K562 (cell line): Measurements from ENCODE around the gene CST6. TPM values are rescaled to one million over a fixed set of nuclear protein-coding genes. Genes with fewer than 3 reads are reported as not detected.
A peak's percentile ranks its signal among the peaks of the same experiment; 100 is the strongest.
"Not testable (repeated sequence)": the region's sequence is repeated elsewhere in the genome, so short reads cannot be mapped to it uniquely, and the experiment has no call there.

ENCODE experiments used
- ATAC-seq: fragments of 200-7000 bp; cut with Tn5 transposase; 3 replicates; pipeline ENCODE4 v1.9.1; 2020; ENCODE audit warnings: moderate library complexity
- BruUV-seq: library from RNA; stranded (reverse); fragments of 400-500 nt; replicated peaks from 2 replicates; lab custom pipeline; 2021; lab: Mats Ljungman, UMichigan
- CTCF ChIA-PET: fragments of 300-600 bp; formaldehyde crosslinking; extraction: SDS; loops from one replicate; lab custom pipeline; 2021; ENCODE audit warnings: low intra/inter-chr PET ratio; lab: Yijun Ruan, JAX
- POLR2A ChIA-PET: fragments of 300-600, 350-650 bp; sonication (Branson Sonifier 250); formaldehyde crosslinking; extraction: SDS; loops from one replicate; lab custom pipeline; 2021; ENCODE audit warnings: antibody characterized with exemption, inconsistent platforms; lab: Yijun Ruan, JAX
- DNase-seq, 4 experiments: peaks; one replicate each; pipeline versions ENCODE4 v3.0.0 to v3.0.0-alpha.2; 2011 to 2018; ENCODE audit warnings: low spot score in 3 of 4, mixed read lengths in 3 of 4; ENCODE audit errors: extremely low read depth in 1 of 4
- FAIRE-seq: peaks from 2 replicates; lab custom pipeline; 2011; peaks lifted over from hg19 to GRCh38; lab: Jason Lieb, UNC
- H2AFZ ChIP-seq: 2 replicates; pipeline ENCODE4 v1.6.0; 2011; ENCODE audit warnings: low read depth, low read length, control low read depth, inconsistent platforms
- H3K27ac ChIP-seq: fragments of 200-600 bp; 3 replicates; pipeline ENCODE4 v1.8.0; 2011; ENCODE audit warnings: low read depth, mild to moderate bottlenecking, control low read depth, inconsistent platforms, low read length, moderate library complexity, mixed read lengths; ENCODE audit errors: extremely low read depth
- H3K27me3 ChIP-seq, 2 experiments: fragments of 300-600 bp in 1 of 2; 2 replicates in 1 of 2; 3 replicates in 1 of 2; pipeline versions ENCODE4 v1.6.0 to v1.8.0; 2011; ENCODE audit warnings: inconsistent platforms in 2 of 2, low read length in 2 of 2, mild to moderate bottlenecking in 1 of 2, mixed read lengths in 1 of 2, moderate library complexity in 1 of 2; ENCODE audit not compliant: control insufficient read depth in 2 of 2, insufficient read depth in 2 of 2
- H3K36me3 ChIP-seq: fragments of 300-600 bp; 3 replicates; pipeline ENCODE4 v1.8.0; 2011; ENCODE audit warnings: mild to moderate bottlenecking, low read length, inconsistent platforms; ENCODE audit not compliant: control insufficient read depth, insufficient read depth
- H3K4me1 ChIP-seq, 2 experiments: fragments of 200-600 bp in 1 of 2; replicated peaks in 1 of 2; 2 replicates in 1 of 2; 3 replicates in 1 of 2; pipeline versions ENCODE4 v1.5.1 to v1.8.0; 2011; ENCODE audit warnings: inconsistent platforms in 2 of 2, low read length in 2 of 2, mild to moderate bottlenecking in 1 of 2, mixed read lengths in 1 of 2, moderate library complexity in 1 of 2; ENCODE audit not compliant: control insufficient read depth in 2 of 2, insufficient read depth in 2 of 2
- H3K4me2 ChIP-seq: 2 replicates; pipeline ENCODE4 v1.6.1; 2011; ENCODE audit warnings: low read length, control low read depth, inconsistent platforms, mixed read lengths; ENCODE audit not compliant: insufficient read depth
- H3K4me3 ChIP-seq: fragments of 200-600 bp; sonication (generic), shearing (Covaris generic); 2 replicates; pipeline ENCODE4 v1.5.1; 2016; ENCODE audit warnings: control low read depth, inconsistent platforms
- H3K79me2 ChIP-seq: fragments of 200-600 bp; 3 replicates; pipeline ENCODE4 v1.8.0; 2011; ENCODE audit warnings: low read length, inconsistent platforms; ENCODE audit not compliant: control insufficient read depth, insufficient read depth
- H3K9ac ChIP-seq, 2 experiments: 2 replicates each; pipeline versions ENCODE4 v1.6.0 to v1.6.1; 2011; ENCODE audit warnings: low read depth in 2 of 2, low read length in 2 of 2, control low read depth in 1 of 2, inconsistent platforms in 1 of 2, mild to moderate bottlenecking in 1 of 2, mixed read lengths in 1 of 2; ENCODE audit not compliant: insufficient read depth in 1 of 2
- H3K9me1 ChIP-seq: one replicate; pipeline ENCODE4 v1.6.0; 2011; ENCODE audit warnings: inconsistent platforms, mild to moderate bottlenecking, low read length, moderate library complexity; ENCODE audit not compliant: control insufficient read depth, insufficient read depth
- H3K9me3 ChIP-seq: replicated peaks from 2 replicates; pipeline ENCODE4 v1.5.1; 2011; ENCODE audit warnings: low read depth, low read length, inconsistent platforms; ENCODE audit not compliant: control insufficient read depth, insufficient read depth
- H4K20me1 ChIP-seq: replicated peaks from 2 replicates; pipeline ENCODE4 v1.6.1; 2011; ENCODE audit warnings: low read length, inconsistent platforms, mixed read lengths; ENCODE audit not compliant: control insufficient read depth, insufficient read depth
- NCOA2 ChIP-seq, 2 experiments: fragments of 450-650 bp; IDR thresholded peaks; 2 replicates each; pipeline ENCODE4 v1.6.1; 2018; ENCODE audit warnings: mild to moderate bottlenecking in 2 of 2, moderate library complexity in 1 of 2; ENCODE audit not compliant: partially characterized antibody in 2 of 2
- WGBS: fragments of 100-300 bp; shearing (Covaris generic); methylation state at CpG from one replicate; pipeline ENCODE4 v1.1.6; 2016; ENCODE audit warnings: low coverage, mixed read lengths; ENCODE audit not compliant: insufficient coverage; ENCODE audit errors: missing lambda C conversion rate; 5-methylcytosine and 5-hydroxymethylcytosine counted together
- in situ Hi-C: fragments of 300-500 bp; cut with MboI; formaldehyde crosslinking; loops from 4 replicates; pipeline ENCODE4 v1.15.0; 2018; ENCODE audit warnings: inconsistent platforms, mixed read lengths
- intact Hi-C: fragments of 100-400 bp; cut with micrococcal nuclease; formaldehyde crosslinking; loops from 2 replicates; pipeline ENCODE4 v1.14.2; 2022
- polyA plus RNA-seq, 8 experiments: library from polyadenylated mRNA; depleted of rRNA in 4 of 8; stranded (reverse) in 5 of 8; unstranded in 3 of 8; fragments of >200 nt; fragmentation: Nextera tagmentation in 2 of 8; fragmentation: Illumina TruSeq in 1 of 8; extraction: Ambion mirVana in 2 of 8; extraction: Trizol in 1 of 8; gene quantifications; 2 replicates each; pipeline versions ENCODE4 v1.2.1 to v1.2.3, GENCODE V29; 2011 to 2014; ENCODE audit warnings: inconsistent platforms in 1 of 8, missing spikeins in 1 of 8
- total RNA-seq, 7 experiments: library from RNA; depleted of rRNA in 6 of 7; stranded (reverse); fragments of >200 nt in 6 of 7; fragmentation: Illumina TruSeq in 2 of 7; extraction: Trizol in 2 of 7; gene quantifications; 2 replicates each; pipeline versions ENCODE4 v1.2.1 to v1.2.3, GENCODE V29; 2011 to 2021; ENCODE audit warnings: low replicate concordance in 1 of 7
- TF ChIP-seq, protein P1 (sequence below): sonication (generic); formaldehyde crosslinking; IDR thresholded peaks from 2 replicates; pipeline ENCODE4 v1.8.0; 2022; ENCODE audit warnings: mild to moderate bottlenecking, missing genetic modification reagents

The CST6 gene
- total and polyA plus RNA-seq, 9 of the 15 experiments (the other 6 are each of a cell fraction or from before 2014, with no cell fraction given) = not detected

DNA sequence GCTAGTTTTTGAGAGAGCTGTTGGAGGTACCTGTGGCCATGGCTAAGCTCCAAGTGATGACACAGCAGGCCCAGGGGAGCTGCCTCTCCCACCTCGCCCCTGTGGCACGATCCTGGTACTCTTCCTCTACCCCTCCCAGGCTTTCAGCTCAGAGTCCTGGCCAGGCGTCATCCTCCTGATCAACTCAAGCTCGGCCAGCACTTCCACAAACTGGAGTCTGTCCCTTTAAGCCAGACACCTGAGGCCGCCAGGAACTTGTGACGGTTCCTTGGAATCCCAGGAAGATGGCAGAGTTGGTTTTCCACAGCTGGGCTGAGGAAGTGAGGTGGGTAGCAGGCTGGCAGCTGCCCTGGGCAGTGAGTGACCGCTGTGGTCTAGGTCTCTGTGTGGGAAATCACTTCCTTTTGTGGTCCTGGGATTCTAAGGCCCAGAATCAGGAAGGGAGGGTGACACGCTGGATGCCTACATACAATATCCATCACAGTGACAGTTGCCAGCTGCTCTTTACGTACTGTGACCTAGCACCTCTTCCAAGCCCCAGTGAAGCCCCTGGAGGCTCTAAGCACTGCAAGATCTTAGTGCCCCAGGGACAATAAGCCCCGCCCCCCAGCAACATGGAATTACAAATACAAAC lies 3.2 kb upstream of the CST6 start:
- Histone ChIP-seq H3K4me1 (peaks cover 30 to 42% of the 10 kb centered on the region in 2 experiments), H3K9me1 (no peaks in the 10 kb centered on the region), H3K4me2 (no peak overlapping the region), H3K27me3 (no peaks in the 10 kb centered on the region), H3K79me2 (peaks cover 7% of the 10 kb centered on the region; the same call in 1 of the 3 replicates), H3K9ac (no peak overlapping the region), H3K4me3 (no peak overlapping the region), H3K9me3 (no peaks in the 10 kb centered on the region), H4K20me1 (no peaks in the 10 kb centered on the region), H3K27ac (no peak overlapping the region), H2AFZ (peak overlapping the region; percentile 44; the same call in 1 of the 2 replicates), H3K36me3 (peaks cover 20% of the 10 kb centered on the region; the same call in 2 of the 3 replicates)
- FAIRE-seq (no peak), DNase-seq (no peak), ATAC-seq (no peak)
- BruUV-seq = no TSS peak
- intact Hi-C loops (no loop called here), in situ Hi-C loops (no loop called here)
- WGBS = 47% methylated on average over 10 of the region's 10 CpGs
- ChIA-PET CTCF (no interaction called here), POLR2A (interaction anchor here (0.7 to 3.3 kb wide), 9 partner anchors 10 to 586 kb away, joined by 3 to 13 read pairs (median 3); partner anchors contain the start of genes CFL1 and NEAT1)
- TF ChIP-seq NCOA2 (IDR thresholded peaks at IDR 0.05; ENCODE audit: partially characterized antibody in 2 of 2) = no peak
- TF ChIP-seq, protein P1, sequence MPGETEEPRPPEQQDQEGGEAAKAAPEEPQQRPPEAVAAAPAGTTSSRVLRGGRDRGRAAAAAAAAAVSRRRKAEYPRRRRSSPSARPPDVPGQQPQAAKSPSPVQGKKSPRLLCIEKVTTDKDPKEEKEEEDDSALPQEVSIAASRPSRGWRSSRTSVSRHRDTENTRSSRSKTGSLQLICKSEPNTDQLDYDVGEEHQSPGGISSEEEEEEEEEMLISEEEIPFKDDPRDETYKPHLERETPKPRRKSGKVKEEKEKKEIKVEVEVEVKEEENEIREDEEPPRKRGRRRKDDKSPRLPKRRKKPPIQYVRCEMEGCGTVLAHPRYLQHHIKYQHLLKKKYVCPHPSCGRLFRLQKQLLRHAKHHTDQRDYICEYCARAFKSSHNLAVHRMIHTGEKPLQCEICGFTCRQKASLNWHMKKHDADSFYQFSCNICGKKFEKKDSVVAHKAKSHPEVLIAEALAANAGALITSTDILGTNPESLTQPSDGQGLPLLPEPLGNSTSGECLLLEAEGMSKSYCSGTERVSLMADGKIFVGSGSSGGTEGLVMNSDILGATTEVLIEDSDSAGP (CRISPR knock-in tag) = 0 out of 2 replicates have a peak, but pooled peaks have one; percentile 71

DNA sequence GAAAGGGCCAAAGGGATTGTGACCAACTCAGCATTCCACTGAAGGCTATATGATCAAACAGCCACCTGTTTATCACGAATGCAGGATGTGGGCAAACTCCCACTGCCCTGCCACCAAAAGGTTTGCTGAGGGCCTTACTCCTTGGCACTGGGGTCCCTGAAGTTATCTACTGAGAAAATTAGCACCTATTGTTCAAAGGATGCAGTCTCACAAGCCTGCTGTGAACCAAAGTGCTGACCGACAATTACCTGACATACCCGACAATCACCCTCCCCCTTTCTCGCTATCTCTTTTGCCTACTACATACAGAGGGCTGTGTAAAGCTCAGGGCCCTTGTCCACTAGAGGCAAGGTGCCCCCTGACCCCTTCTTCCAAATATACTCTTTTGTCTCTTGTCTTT lies 1.8 kb upstream of the CST6 start:
- H3K4me3 ChIP-seq, intact Hi-C loops, H3K9ac ChIP-seq, in situ Hi-C loops, H2AFZ ChIP-seq, H4K20me1 ChIP-seq, H3K4me2 ChIP-seq, DNase-seq, POLR2A ChIA-PET, BruUV-seq, H3K9me1 ChIP-seq, H3K9me3 ChIP-seq, H3K27me3 ChIP-seq, FAIRE-seq, H3K27ac ChIP-seq, CTCF ChIA-PET, H3K36me3 ChIP-seq, ATAC-seq, H3K79me2 ChIP-seq: not testable (repeated sequence)
- H3K4me1 ChIP-seq = peaks cover 33 to 50% of the 10 kb centered on the region in 2 experiments
- WGBS = 60% methylated on average over 4 of the region's 4 CpGs
